Fibroblast of skin of left biceps (primary cell): ENCODE results near the gene PHC1.

Experiments used
- DNase-seq, 2 experiments: peaks; one replicate each; pipeline ENCODE4 v3.0.0-alpha.2; 2013; ENCODE audit warnings: low read depth in 2 of 2

The PHC1 gene

DNA sequence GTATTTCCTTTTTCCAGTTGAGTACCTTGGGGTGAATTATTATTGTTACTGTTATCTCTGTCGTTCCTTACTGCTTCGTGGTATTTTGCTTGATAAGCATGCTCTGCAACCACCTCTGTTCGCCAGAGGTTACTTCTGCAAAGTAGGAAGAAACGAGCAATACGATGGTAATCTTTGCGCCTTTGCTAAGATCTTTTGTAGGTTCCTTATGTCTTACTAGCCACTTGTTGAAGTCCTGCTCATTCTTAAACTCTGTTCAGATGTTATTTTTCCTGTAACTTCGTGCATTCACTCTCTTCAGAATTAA is 35.9 kb downstream of the PHC1 start:
- DNase-seq: no peak

DNA sequence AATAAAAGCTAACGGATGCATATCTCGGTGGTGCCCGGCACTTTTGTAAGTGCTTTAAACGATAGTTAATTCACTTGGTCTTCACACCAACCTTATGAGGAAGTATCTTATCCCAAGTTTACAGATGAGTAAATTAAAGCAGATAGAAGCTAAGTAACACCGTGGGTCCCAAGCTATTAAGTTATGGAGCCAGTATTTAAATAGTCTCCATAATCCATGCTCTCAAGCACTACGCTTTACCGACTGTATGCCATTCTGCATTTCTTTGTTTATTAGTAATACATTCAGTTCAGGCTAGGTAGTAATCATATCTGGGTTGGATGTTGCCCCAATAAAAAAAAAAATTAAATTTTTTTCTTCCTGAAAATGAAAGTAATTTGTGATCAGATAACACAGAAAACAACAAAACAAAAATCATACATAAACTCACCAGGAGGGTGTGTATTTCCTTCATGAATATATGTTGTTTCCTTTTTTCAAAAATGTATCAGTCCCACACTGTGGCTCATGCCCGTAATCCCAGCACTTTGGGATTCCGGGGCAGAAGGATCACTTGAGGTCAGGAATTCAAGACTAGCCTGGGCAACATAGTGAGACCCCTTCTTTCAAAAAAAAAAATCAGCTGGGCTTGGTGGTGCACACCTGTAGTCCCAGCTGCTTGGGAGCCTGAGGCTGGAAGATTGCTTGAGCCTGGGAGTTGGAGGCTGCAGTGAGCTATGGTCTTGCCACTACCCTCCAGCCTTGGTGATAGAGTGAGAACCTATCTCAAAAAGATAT is 36.6 kb downstream of the PHC1 start:
- no peak for DNase-seq

DNA sequence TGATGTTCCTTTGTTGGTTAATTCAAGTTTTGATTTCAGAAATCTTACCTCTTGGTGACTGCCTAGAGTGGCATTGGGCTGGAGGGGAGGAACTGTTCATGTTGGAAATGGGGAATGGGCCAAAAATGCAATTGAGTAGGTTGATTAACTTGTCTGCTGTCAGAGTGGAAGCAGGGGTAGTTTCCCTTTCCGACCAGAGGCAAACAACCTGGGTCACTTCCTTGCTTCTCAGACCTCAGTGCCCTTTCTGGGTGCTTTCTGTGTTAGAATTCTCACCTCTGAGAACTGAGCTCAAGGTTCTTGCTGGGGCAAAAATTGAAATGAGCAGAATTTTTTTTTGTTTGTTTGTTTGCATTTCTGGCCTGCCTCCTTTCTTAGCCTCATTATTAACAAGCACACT is 37.4 kb downstream of the PHC1 start:
- no peak for DNase-seq

DNA sequence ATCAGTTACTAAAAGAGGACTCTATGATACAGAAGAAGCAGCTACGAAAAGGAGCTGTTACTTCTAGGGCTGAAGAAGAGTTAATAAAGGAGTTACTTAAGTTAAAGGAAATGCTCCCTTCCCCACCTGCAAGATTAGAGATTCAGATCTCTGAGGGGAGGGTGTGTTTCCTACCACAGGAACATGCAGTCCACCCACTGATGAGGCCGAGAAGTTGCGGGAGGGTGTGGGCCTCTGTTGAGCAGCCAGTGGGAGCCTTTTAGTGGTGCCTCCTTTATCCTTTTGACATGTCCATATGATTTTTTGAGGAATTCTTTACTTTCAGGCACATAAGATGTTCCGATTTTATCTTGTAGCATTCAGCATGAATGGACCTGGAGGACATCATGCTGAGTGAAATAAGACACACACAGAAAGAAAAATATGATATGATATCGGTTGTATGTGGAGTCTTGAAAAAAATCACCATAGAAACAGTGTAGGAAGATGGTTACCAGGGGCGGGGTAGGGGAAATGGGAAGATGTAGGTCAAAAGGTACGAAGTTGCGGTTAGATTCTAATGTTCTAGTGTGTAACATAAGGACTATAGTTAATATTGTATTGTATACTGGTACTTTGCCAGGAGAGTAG is 39.6 kb downstream of the PHC1 start:
- no peak for DNase-seq

DNA sequence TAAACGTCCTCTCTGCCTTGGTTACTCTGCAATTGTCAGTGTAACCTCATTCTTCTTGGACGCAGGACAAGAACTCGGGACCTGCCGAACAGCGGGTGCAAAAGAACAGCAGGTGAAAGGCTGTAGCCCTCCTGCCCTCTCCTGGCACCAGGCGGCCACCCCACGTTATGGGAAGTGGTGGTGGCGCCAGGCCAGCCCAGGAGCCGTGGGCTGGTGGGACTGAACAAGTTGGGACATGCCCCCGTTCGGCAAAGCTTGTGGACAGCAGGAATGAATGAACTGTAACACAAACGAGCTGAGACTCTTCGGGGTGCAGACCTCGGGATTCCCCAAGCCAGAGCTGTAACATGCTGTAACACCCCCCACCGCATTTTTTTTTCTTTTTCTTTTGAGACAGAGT is 41.8 kb downstream of the PHC1 start:
- DNase-seq: no peak

DNA sequence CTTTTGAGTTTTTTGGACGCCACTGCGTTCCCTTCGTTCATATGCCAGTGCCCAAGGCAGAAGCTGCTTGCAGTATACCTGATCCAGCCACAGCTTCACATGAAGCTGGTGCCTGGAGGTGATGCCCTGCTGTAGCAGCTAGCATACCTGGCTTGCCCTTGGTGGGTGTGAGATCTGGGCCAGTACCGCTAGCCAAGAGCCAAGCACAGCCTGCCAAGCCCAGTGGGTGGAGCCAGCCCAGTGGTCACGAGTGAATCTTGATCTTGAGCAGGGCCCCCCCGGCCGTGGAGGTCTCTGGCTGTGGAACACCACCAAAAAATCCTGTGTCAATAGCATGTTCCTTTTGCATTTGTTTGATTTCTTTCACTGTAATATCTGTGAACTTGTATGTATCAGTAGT is 42.5 kb downstream of the PHC1 start:
- DNase-seq: no peak

DNA sequence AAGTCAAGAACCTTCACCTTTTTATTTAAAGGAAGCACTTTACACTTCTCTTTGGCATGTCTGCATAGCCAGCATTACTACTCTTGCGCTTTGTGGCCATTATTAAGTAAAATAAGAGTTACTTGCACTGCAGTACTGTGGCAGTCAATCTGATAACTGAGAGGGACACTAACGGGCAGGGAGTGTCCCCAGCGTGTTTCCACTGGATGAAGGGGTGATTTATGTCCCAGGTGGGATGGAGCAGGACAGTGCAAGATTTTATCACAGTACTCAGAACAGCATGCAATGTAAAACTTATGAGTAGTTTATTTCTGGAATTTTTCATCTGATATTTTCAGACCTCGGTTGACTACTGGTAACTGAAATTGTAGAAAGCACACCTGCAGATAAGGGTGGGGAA is 43.3 kb downstream of the PHC1 start:
- no peak for DNase-seq

DNA sequence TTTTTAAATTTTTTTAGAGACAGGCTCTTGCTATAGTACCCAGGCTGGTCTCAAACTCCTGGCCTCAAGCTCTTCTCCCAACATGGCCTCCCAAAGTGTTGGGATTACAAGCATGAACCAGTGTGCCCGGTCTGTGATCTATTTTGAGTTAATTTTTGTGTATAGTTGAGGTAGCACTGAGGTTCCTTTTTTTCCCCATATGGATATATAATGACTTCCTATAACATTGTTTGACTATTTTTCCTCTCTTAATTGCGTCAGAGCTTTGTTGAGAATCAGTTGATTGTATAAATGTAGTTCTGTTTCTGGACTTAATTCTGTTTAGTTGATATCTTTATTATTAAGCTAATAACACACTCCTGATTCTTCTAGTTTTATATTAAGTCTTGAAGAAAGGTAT is 43.8 kb downstream of the PHC1 start:
- DNase-seq: no peak

DNA sequence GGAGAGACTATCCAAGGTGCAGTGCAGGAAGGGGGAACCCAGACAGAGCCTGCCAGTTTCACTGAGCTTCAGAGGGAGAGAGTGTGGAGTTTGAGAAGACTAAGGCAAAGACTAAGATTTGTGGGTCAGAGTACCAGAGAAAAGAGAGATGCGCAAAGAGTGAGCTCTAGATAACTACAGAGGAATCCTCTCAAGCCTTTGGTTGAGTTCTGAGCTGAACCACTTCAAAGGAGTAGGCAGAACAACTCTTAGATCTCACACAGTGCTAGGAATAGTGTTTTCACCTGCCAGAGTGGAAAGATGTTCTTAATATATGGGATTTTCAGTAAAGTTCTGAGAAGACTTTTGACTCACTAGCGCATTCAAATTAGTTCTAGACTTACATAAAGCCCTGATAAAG is 45.9 kb downstream of the PHC1 start:
- DNase-seq: no peak

DNA sequence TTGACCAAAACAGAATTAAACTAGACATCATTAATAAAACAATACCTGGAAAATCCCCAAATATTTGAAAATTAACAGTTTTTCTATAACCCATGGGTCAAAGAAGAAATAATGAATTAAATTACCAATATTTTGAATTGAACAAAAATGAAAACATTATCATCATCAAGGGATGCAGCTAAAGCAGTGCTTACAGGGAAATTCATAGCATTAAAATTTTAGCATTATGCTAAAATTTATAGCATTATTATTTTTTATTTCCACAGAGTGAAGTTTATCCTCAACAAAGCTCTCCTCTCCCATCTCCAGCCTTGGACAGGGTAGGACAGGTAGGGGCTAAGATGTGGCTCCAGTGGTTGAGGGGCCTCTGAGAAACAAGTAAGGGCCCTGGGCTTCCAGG is 54.5 kb downstream of the PHC1 start:
- DNase-seq: no peak

DNA sequence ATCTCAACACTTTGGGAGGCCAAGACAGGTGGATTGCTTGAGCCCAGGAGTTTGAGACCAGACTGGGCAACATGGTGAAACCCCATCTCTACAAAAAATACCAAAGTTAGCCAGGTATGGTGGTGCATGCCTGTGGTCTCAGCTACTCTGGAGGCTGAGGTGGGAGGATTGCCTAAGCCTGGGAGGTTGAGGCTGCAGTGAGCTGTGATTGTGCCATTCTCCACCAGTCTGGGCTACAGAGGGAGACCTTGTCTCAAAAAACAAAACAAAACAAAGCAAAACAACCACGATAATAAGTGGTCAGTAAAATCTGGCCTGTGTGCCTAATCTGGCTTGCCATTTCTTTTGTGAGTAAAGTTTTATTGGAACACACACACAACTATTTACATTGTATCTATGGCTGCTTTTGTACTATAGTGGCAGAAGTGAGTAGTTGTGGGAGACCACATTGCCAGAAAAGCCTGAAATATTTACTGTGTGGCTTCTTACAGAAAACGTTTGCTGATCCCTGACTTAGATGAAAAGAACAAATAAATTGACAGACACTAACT is 55.6 kb downstream of the PHC1 start:
- no peak for DNase-seq

DNA sequence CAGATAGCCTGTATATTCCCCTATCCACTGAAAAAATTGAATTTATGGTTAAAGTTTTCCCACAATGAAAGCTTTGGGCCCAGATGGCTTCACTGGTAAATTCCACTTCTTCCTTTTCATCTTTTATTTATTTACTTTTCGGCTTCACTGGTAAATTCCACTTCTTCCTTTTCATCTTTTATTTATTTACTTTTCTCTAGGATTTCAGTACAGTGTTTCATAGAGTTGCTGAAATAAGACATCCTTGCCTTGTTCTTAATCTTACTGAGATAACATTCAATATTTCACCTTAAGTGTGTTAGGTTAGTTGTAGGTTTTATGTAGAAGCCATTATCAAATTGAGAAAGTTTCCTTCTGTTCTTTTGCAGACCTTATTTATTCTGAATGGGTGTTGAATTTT is 56.1 kb downstream of the PHC1 start:
- no peak for DNase-seq

DNA sequence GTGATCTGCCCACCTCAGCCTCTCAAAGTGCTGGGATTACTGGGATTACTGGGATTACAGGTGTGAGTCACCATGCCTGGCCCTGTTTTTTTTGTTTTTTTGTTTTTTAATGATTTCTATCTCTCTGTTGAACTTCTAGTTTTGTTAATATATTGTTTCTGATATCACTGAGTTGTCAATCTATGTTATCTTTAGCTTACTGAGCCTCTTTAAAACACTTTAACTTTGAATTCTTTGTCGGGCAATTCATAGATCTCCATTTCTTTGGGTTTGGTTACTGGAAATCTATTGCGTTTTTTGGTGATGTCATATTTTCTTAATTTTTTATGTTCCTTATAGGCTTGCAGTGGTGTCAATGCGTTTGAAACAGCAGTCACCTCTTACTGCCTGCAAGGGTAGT is 65.8 kb downstream of the PHC1 start:
- no peak for DNase-seq

DNA sequence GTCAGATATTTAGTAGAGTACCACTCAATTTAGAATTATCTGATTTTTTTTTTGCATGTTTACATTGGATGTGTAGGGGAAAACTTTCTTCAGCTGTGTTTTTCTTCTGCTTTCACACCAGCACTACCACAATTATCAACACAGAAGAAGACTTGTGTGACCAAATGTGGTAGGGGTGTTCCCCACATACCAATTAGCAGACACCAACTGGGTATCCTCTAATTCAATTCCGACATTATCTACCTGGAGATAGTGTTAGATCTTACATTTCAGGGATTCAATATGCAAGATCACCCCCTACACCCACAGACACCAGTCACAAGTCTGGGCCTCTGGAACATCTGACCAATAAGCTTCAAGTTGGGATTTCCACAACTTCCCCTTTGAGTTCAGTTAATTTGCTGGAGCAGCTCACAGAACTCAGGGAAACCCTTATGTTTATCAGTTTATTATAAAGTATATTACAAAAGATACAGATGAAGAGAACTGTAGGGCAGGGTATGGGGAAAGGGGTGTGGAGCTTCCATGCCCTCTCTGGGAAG is 71.0 kb downstream of the PHC1 start:
- no peak for DNase-seq

DNA sequence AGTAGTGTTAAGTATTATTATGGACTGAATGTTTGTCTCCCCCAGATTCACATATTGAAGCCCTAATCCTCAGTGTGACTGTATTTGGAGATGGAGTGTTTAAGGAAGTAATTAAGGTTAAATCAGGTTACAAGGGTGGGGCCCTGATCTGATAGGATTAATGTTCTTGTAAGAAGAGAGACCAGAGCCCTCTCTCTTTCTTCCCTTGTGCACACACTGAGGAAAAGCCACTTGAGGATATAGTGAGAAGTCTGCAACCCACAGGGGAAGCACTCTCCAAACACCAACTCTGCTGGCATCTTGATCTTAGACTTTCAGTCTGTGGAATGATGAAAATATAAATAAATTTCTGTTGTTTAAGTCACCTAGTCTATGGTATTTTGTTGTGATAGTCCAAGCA is 72.9 kb downstream of the PHC1 start:
- no peak for DNase-seq

DNA sequence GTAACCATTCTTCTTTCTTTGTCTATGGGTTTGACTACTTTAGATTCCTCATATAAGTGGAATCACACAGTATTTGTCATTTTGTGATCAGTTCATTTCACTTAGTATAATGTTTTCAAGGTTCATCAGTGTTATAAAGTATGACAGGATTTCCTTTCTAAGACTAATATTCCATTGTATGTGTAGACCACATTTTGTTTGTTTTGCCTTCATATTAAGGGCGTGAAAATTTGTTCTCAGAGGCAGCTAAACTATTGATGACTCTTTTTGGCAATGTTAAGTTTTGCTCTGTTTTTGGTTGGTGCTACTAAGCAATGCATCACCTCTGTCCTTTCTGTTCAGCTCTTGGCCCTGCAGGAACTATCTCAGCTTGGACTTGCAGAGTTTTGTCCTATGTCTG is 73.4 kb downstream of the PHC1 start:
- DNase-seq: no peak

DNA sequence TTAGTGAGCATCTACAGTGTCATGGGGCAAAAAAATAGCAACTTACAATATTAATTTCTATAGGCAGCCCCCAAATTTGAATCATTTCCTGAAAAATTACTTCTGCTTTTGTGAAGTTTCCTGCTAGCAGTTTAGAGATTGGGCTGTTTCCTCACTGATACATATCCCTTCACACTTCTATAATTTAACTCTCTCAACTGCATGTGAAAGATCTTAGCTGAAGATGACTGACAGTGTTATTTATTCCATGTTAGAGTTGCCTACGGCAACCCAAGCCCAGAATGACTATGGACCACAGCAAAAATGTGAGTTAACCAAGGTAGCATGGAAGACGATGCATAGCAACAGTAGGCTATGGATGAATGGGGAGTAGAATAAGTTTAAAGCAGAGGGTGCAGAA is 75.1 kb downstream of the PHC1 start, which contains the start of gene KLRG1:
Gene KLRG1 (plus strand): TSS at position 134 of the 400 bp plus-strand sequence. CDS start 90 bp downstream, at position 224.
- no peak for DNase-seq
